Pancreas (tissue), 10 donors: ENCODE data around the gene SP3. TPM values are rescaled to one million over a fixed set of nuclear protein-coding genes. Genes with fewer than 3 reads are reported as not detected.

ENCODE experiments used
- ATAC-seq, 4 donors: fragments of 200-7000 bp; cut with Tn5 transposase; one replicate each; pipeline versions ENCODE4 v1.8.0 to v1.9.1; 2020; ENCODE audit warnings: mild to moderate bottlenecking in 4 of 4, moderate library complexity in 4 of 4
- DNase-seq, 6 donors: peaks; one replicate each; pipeline ENCODE4 v3.0.0-alpha.2; 2020
- FAIRE-seq: peaks from 2 replicates; lab custom pipeline; 2012; peaks lifted over from hg19 to GRCh38; lab: Jason Lieb, UNC
- H3K27ac ChIP-seq, 4 donors: fragments of 200-600 bp; sonication (generic); 1 replicate in 3 of 4; 2 replicates in 1 of 4; pipeline versions ENCODE4 v1.5.0 to v1.8.0; 2020
- H3K27me3 ChIP-seq, 4 donors: fragments of 200-600 bp; one replicate each; pipeline ENCODE4 v1.8.0; 2021
- H3K36me3 ChIP-seq, 3 donors: fragments of 200-600 bp; sonication (generic) in 1 of 3; one replicate each; pipeline versions ENCODE4 v1.5.0 to v1.8.0; 2020 to 2021
- H3K4me1 ChIP-seq, 3 donors: fragments of 200-600 bp; one replicate each; pipeline ENCODE4 v1.8.0; 2021
- H3K4me3 ChIP-seq, 4 donors: fragments of 200-600 bp; sonication (generic) in 2 of 4; one replicate each; pipeline versions ENCODE4 v1.5.0 to v1.8.0; 2020 to 2021
- H3K9me3 ChIP-seq, 4 donors: fragments of 200-600 bp; one replicate each; pipeline ENCODE4 v1.8.0; 2021
- CTCF ChIP-seq, 4 donors: fragments of 200-600 bp; sonication (generic) in 3 of 4; IDR thresholded peaks; one replicate each; pipeline versions ENCODE4 v1.5.0 to v1.8.0; 2021; ENCODE audit warnings: antibody characterized with exemption in 4 of 4
- WGBS, 2 donors: extraction: QIAGEN DNeasy Blood & Tissue Kit; methylation state at CpG; one replicate each; pipeline ENCODE4 v1.1.7; 2013; 5-methylcytosine and 5-hydroxymethylcytosine counted together
- intact Hi-C, 3 donors: fragments of 100-400 bp; cut with DNase I; formaldehyde crosslinking; loops; one replicate each; pipeline versions ENCODE4 v1.11.1 to v1.14.2; 2022
- polyA plus RNA-seq, 2 donors: library from polyadenylated mRNA; stranded (reverse); fragments of 200-250 nt; gene quantifications; one replicate each; pipeline ENCODE4 v1.2.3, GENCODE V29; 2013
- total RNA-seq, 6 donors: library from RNA; stranded (reverse); fragmentation: NEBNext Ultra II Directional in 4 of 6; extraction: Animal tissue kit (Norgen Biotek cat#: 25700) in 4 of 6; gene quantifications; one replicate each; pipeline versions ENCODE4 v1.2.1 to v1.2.4, GENCODE V29; 2021 to 2023
- donor health status: healthy with polysubstance abuse.
- donor health status: DM: no; HTN: no; CAD: no; lungs with moderate emphysema.
- donor health status: DM: no; HTN: no; CAD: no.
- donor health status: control.
- donor health status: control.
- donor health status: Bipolar disorder and iron deficiency.
- donor health status: DM: yes; HTN: yes; CAD: no.
- donor health status: DM: no; HTN: no; CAD: no.
- donor health status: DM: no; HTN: no; CAD: no.
- donor health status: DM: yes; HTN: yes; CAD: no.

The SP3 gene
- total and polyA plus RNA-seq, 8 donors, result 5.6 to 48.0 (median 27.6) TPM

GRCh38 chr2:173970516-173970924 is 5.3 kb upstream of the SP3 start:
- peaks cover 8 to 11% (median 10%) of the 10 kb centered on the region in 3 donors for H3K4me1 ChIP-seq
- H3K4me3 ChIP-seq, result no peak overlapping the region
- no peaks in the 10 kb centered on the region for H3K36me3 ChIP-seq
- H3K27ac ChIP-seq, result no peak overlapping the region
- H3K27me3 ChIP-seq, result no peaks in the 10 kb centered on the region
- ATAC-seq, result no peak
- H3K9me3 ChIP-seq, result no peaks in the 10 kb centered on the region
- no peak for DNase-seq
- no peak for TF ChIP-seq CTCF (IDR thresholded peaks at IDR 0.05)
- FAIRE-seq, result no peak
- intact Hi-C loops, result no loop called here

- Histone ChIP-seq H3K4me1 (peaks cover 8 to 11% (median 10%) of the 10 kb centered on the region in 3 donors), H3K4me3 (no peak overlapping the region), H3K27me3 (no peaks in the 10 kb centered on the region), H3K9me3 (no peaks in the 10 kb centered on the region), H3K36me3 (no peaks in the 10 kb centered on the region), H3K27ac (no peak overlapping the region)
- ATAC-seq (no peak), DNase-seq (no peak), FAIRE-seq (no peak)
- no peak for TF ChIP-seq CTCF (IDR thresholded peaks at IDR 0.05)
- intact Hi-C loops, result no loop called here
- 59 to 60% methylated on average over 1 of the region's 1 CpG for WGBS, 2 donors
These were observed 4.7 kb upstream of the SP3 start for GRCh38 chr2:173969886-173970285.

GRCh38 chr2:173968551-173968950 is 3.4 kb upstream of the SP3 start:
- DNase-seq (no peak), FAIRE-seq (no peak), ATAC-seq (no peak)
- H3K27ac ChIP-seq, result no peak overlapping the region
- 70 to 78% methylated on average over 6 of the region's 6 CpGs for WGBS, 2 donors
- H3K27me3 ChIP-seq, result no peaks in the 10 kb centered on the region
- H3K4me1 ChIP-seq, result peaks cover 8 to 11% (median 10%) of the 10 kb centered on the region in 3 donors
- intact Hi-C loops, result no loop called here
- H3K9me3 ChIP-seq, result no peaks in the 10 kb centered on the region
- no peaks in the 10 kb centered on the region for H3K36me3 ChIP-seq
- H3K4me3 ChIP-seq, result no peak overlapping the region
- no peak for TF ChIP-seq CTCF (IDR thresholded peaks at IDR 0.05)

DNA sequence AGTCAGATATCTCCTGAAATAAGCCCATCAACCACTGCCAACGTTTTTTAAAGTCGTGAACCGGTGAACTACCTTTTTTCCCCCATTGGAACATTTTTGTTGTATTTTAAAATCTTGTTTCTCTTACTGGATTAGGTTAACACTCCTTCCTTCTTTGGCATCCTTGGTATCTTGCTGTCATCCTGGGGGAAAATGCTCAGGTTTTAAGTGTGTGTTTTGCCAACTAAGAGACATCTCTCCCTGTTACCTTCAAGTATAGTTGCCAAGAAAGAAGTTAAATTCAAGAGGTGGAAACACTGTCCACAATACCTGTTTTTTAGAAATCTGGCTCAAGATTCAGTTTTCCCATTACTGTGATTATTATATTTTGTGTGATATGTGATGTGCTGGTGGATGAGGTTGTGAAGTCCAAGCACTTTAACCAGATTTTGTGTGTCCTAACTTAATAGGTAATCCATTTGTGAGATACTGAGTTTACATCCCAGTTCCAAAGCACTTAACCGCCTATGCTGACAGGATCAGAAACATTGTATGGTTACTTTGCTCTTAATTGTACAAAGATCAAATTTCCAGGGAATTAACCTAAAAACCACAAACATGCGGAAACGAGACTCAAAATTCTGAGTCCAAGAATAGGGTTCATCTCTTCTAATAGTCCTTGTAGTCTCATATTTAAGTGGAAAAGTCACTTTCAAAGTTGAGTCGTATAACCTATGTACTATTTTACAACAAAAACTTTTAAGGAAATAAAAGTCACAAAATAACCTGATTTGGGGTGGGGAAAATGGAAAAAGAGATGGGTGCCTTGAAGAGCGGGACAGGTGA is 1.3 kb upstream of the SP3 start:
- TF ChIP-seq CTCF (IDR thresholded peaks at IDR 0.05), result no peak
- Histone ChIP-seq H3K27me3 (no peaks in the 10 kb centered on the region), H3K4me1 (peaks cover 10 to 18% (median 13%) of the 10 kb centered on the region in 3 donors), H3K9me3 (no peaks in the 10 kb centered on the region), H3K4me3 (peak overlapping the region; percentile 90 to 99 (median 93)), H3K27ac (peak overlapping the region; percentile 98 to 100 (median 98)), H3K36me3 (no peaks in the 10 kb centered on the region)
- WGBS, 2 donors, result 27% methylated on average over 8 of the region's 8 CpGs
- intact Hi-C loops, result no loop called here
- ATAC-seq (no peak), DNase-seq (no peak), FAIRE-seq (no peak)
